Glutamatergic neuron (in vitro differentiated cells): ENCODE measurements around the gene STBD1. TPM values are rescaled to one million over a fixed set of nuclear protein-coding genes. Genes with fewer than 3 reads are reported as not detected.
"Not testable (repeated sequence)": the region's sequence is repeated elsewhere in the genome, so short reads cannot be mapped to it uniquely, and the experiment has no call there.

Experiments
- DNase-seq: peaks from one replicate; pipeline ENCODE4 v3.0.0; 2022
- H3K27ac Mint-ChIP-seq: one replicate; pipeline ENCODE4 v1.8.0; 2020; ENCODE audit warnings: mild to moderate bottlenecking, mixed read lengths, inconsistent platforms; ENCODE audit not compliant: unreplicated experiment
- H3K27me3 Mint-ChIP-seq: one replicate; pipeline ENCODE4 v1.8.0; 2020; ENCODE audit warnings: mild to moderate bottlenecking, moderate library complexity, mixed read lengths, inconsistent platforms; ENCODE audit not compliant: unreplicated experiment
- H3K36me3 Mint-ChIP-seq: one replicate; pipeline ENCODE4 v1.8.0; 2020; ENCODE audit warnings: mild to moderate bottlenecking, mixed read lengths, inconsistent platforms; ENCODE audit not compliant: unreplicated experiment
- H3K4me1 Mint-ChIP-seq: one replicate; pipeline ENCODE4 v1.8.0; 2020; ENCODE audit warnings: mild to moderate bottlenecking, low read depth, mixed read lengths, inconsistent platforms; ENCODE audit not compliant: unreplicated experiment
- H3K4me3 Mint-ChIP-seq: one replicate; pipeline ENCODE4 v1.8.0; 2020; ENCODE audit warnings: mild to moderate bottlenecking, mixed read lengths, inconsistent platforms; ENCODE audit not compliant: unreplicated experiment
- H3K9me3 Mint-ChIP-seq: one replicate; pipeline ENCODE4 v1.8.0; 2020; ENCODE audit warnings: mild to moderate bottlenecking, moderate library complexity, mixed read lengths, inconsistent platforms; ENCODE audit not compliant: unreplicated experiment
- total RNA-seq: library from RNA; stranded (reverse); fragmentation: NEBNext Ultra II Directional; extraction: Animal tissue kit (Norgen Biotek cat#: 25700); gene quantifications from one replicate; pipeline ENCODE4 v1.2.1, GENCODE V29; 2021; ENCODE audit not compliant: unreplicated experiment
- TF ChIP-seq, protein P1 (sequence below): fragments of 200-600 bp; sonication (generic); IDR thresholded peaks from one replicate; pipeline ENCODE4 v1.5.0; 2021; ENCODE audit not compliant: partially characterized antibody, unreplicated experiment

The STBD1 gene
- total RNA-seq, 1 donor from 2014 or later, result 15.9 TPM

DNA sequence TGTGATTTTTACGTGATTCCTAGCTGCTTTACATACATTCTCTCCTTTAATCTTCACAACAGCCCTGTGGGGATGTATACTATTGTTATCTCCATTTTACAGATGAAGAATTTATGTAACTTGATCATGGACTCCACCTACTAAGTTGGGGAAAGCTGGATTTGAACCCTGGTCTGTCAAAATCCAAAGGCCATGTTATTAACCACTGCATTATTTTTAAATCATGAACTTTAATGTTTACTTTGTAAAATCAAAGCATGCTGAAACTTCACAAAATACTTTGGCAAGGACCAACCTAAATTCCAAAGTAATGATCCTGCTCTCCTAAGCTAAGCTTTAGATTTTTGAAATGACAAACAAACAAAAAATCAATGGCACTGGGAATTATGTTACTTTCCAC is 28.9 kb upstream of the STBD1 start:
- H3K4me3 Mint-ChIP-seq, result no peak overlapping the region
- no peaks in the 10 kb centered on the region for H3K4me1 Mint-ChIP-seq
- no peaks in the 10 kb centered on the region for H3K27me3 Mint-ChIP-seq
- no peak overlapping the region for H3K27ac Mint-ChIP-seq
- DNase-seq, result no peak
- no peaks in the 10 kb centered on the region for H3K36me3 Mint-ChIP-seq
- TF ChIP-seq, protein P1, sequence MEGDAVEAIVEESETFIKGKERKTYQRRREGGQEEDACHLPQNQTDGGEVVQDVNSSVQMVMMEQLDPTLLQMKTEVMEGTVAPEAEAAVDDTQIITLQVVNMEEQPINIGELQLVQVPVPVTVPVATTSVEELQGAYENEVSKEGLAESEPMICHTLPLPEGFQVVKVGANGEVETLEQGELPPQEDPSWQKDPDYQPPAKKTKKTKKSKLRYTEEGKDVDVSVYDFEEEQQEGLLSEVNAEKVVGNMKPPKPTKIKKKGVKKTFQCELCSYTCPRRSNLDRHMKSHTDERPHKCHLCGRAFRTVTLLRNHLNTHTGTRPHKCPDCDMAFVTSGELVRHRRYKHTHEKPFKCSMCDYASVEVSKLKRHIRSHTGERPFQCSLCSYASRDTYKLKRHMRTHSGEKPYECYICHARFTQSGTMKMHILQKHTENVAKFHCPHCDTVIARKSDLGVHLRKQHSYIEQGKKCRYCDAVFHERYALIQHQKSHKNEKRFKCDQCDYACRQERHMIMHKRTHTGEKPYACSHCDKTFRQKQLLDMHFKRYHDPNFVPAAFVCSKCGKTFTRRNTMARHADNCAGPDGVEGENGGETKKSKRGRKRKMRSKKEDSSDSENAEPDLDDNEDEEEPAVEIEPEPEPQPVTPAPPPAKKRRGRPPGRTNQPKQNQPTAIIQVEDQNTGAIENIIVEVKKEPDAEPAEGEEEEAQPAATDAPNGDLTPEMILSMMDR, result no peak
- H3K9me3 Mint-ChIP-seq, result peaks cover 2% of the 10 kb centered on the region

DNA sequence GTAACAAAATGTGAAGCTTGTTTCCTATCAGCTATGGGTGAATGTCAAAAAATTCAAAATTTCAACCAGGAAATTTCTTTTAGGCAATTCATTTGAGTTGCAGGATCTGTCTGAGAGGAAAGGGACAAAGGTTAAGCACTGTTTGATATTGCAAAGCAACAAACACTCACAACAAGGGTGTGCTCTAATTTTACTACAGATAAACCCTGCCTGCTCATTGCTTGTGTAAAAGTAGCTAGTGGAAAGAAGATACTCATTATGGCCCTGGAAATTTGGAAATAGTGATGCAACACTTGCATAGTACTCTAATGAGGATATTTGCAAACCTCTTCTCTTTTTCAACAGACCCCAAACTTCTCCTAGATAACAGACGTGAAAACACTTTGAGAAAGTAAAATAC is 27.9 kb upstream of the STBD1 start:
- Mint-ChIP-seq H3K27me3 (no peaks in the 10 kb centered on the region), H3K4me1 (no peaks in the 10 kb centered on the region), H3K36me3 (no peaks in the 10 kb centered on the region), H3K9me3 (peaks cover 2% of the 10 kb centered on the region), H3K4me3 (no peak overlapping the region), H3K27ac (no peak overlapping the region)
- DNase-seq, result no peak
- TF ChIP-seq, protein P1, result no peak

DNA sequence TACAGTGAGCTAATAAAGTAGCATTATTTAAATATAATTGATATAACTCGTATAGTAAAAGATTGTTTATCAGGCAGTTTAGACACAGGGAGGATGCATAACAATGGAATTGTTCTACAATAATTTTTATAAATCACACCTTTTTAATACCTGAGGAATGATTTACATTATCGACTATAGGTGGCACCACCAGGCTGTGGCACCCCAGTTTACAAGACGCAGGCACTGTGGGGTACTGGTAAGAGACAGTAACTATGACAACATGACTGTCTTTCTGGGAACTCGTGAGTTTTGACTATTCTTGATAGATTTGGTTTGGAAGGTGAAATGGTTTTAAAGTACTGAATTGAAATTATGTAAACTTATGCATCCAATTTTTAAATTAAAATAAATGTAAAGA is 27.1 kb upstream of the STBD1 start:
- peaks cover 2% of the 10 kb centered on the region for H3K27me3 Mint-ChIP-seq
- H3K36me3 Mint-ChIP-seq, result no peaks in the 10 kb centered on the region
- no peak overlapping the region for H3K27ac Mint-ChIP-seq
- H3K4me1 Mint-ChIP-seq, result no peaks in the 10 kb centered on the region
- H3K9me3 Mint-ChIP-seq, result peaks cover 2% of the 10 kb centered on the region
- no peak overlapping the region for H3K4me3 Mint-ChIP-seq
- DNase-seq, result no peak
- TF ChIP-seq, protein P1, result no peak

DNA sequence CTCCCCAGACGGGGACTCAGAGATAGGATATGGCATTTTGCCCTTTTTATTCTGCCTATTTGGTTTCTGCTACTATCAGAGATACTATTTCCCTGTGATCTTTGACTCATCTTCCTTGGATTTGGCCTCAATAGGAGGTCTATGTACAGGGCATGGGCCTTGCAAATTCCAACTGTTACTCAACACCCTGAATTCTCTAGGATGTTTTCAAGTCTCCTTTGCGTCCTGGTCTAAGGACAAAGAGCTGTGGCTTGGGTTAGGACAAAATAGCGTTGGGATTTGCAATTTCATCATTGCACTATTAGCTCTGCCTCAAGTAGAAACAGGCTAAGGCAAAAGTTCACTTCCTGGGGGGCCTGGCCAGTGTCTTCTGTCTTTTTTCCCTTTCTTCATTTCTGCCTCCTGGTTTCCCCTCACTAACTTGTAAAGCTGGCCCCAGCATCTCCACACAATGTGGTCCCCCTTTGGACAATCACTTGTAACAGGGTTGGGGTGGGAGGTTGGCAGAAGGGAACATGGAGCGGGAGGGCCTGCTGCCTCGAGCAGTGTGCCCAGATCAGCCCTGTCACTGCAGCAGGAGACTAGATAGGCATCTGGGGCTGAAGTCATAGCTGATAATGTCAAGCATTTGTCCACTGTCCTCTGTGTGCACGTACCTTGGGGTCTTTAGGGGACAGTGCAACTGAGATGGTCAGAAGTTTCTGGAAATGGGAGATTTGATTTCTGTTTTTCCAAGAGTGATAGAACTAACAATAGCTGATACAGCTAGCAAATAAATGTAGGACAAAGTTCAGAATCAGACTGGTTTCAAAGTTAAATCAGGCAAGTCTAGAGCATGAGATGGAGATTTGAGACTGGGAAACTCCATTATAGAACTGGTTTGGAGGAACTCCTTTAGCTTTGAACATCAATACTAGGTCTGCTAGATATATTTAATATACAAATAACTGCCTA is 25.8 kb upstream of the STBD1 start:
- no peak overlapping the region for H3K27ac Mint-ChIP-seq
- TF ChIP-seq, protein P1, result no peak
- H3K27me3 Mint-ChIP-seq, result peaks cover 2% of the 10 kb centered on the region
- H3K4me3 Mint-ChIP-seq, result no peak overlapping the region
- no peaks in the 10 kb centered on the region for H3K36me3 Mint-ChIP-seq
- peaks cover 2% of the 10 kb centered on the region for H3K9me3 Mint-ChIP-seq
- DNase-seq, result no peak
- no peaks in the 10 kb centered on the region for H3K4me1 Mint-ChIP-seq

DNA sequence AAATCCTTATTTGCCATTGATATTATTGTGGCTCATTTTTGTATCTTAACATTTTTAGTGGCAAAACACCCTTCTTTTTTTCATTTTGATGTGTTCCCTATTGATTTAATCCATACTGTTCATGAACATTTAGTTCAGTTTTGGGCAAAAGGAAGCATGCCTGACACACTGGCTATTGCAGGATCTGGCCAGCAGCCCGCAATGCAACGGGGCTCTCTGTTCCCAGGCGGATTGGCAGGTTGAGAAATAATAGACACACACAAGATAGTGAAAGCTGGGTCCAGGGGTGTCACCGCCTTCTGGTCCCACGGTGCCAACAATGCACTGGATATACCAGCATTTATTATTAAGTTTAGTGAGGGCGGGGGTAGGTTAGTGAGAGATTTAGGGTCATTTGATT is 24.9 kb upstream of the STBD1 start:
- H3K36me3 Mint-ChIP-seq, H3K27me3 Mint-ChIP-seq, H3K4me1 Mint-ChIP-seq, DNase-seq, H3K4me3 Mint-ChIP-seq, H3K9me3 Mint-ChIP-seq: not testable (repeated sequence)
- peak overlapping the region; percentile 0 for H3K27ac Mint-ChIP-seq
